Loucy (cell line): ENCODE results near the gene GRP.

Experiments used
- CTCF ChIP-seq: fragments of 200-600 bp; sonication (generic); conservative IDR thresholded peaks from 2 replicates; pipeline ENCODE4 v1.5.1; 2014; ENCODE audit warnings: mild to moderate bottlenecking, antibody characterized with exemption, low read length
- EZH2phosphoT487 ChIP-seq: fragments of 200-600 bp; IDR thresholded peaks from 2 replicates; pipeline ENCODE4 v1.6.1; 2018; ENCODE audit warnings: antibody characterized with exemption, mild to moderate bottlenecking, moderate library complexity, borderline replicate concordance

GRCh38 chr18:59232309-59233016 lies 12.5 kb downstream of the GRP start:
- no peak for TF ChIP-seq CTCF
- TF ChIP-seq EZH2phosphoT487 = no peak
